ENCODE data around the gene COPA. TPM values are rescaled to one million over a fixed set of nuclear protein-coding genes. Genes with fewer than 3 reads are reported as not detected.

The COPA gene
- total and polyA plus RNA-seq, 3 experiments from 2014 or later = 121 to 139 (median 129) TPM

GRCh38 chr1:160374306-160375110 is 31.5 kb upstream of the COPA start:
- Histone ChIP-seq H3K27ac (ENCODE audit: low read depth, low read length) (no peak overlapping the region), H3K4me1 (ENCODE audit: insufficient read depth, low read length) (peaks cover 10% of the 10 kb centered on the region), H3K36me3 (ENCODE audit: insufficient read depth, low read length) (no peaks in the 10 kb centered on the region), H3K4me3 (ENCODE audit: low read length) (no peak overlapping the region), H3K9me3 (ENCODE audit: low read length) (no peaks in the 10 kb centered on the region), H3K27me3 (ENCODE audit: insufficient read depth, low read length, poor library complexity, severe bottlenecking) (no peaks in the 10 kb centered on the region)
- ChIA-PET POLR2A (interaction anchor here (0.6 kb wide), 1 partner anchor 190 kb away, joined by 3 read pairs; no protein-coding TSS in a partner anchor), CTCF (interaction anchor here (0.7 to 1.4 kb wide), 4 partner anchors 24 to 232 kb away, joined by 3 to 6 read pairs (median 4); no protein-coding TSS in a partner anchor)
- Mint-ChIP-seq H3K9me3 (no peaks in the 10 kb centered on the region), H3K36me3 (no peaks in the 10 kb centered on the region), H3K27me3 (peaks cover 0 to 6% of the 10 kb centered on the region in 2 donors), H3K4me3 (no peak overlapping the region), H3K27ac (peak overlapping the region in 2 of 8 donors; percentile 24 to 26), H3K4me1 (peaks cover 13 to 14% (median 14%) of the 10 kb centered on the region in 3 donors)
- DNase-seq = no peak

- Histone ChIP-seq H3K9me3 (ENCODE audit: low read length) (no peaks in the 10 kb centered on the region), H3K4me3 (ENCODE audit: low read length) (no peak overlapping the region), H3K27me3 (ENCODE audit: insufficient read depth, low read length, poor library complexity, severe bottlenecking) (no peaks in the 10 kb centered on the region), H3K27ac (ENCODE audit: low read depth, low read length) (no peak overlapping the region), H3K36me3 (ENCODE audit: insufficient read depth, low read length) (no peaks in the 10 kb centered on the region), H3K4me1 (ENCODE audit: insufficient read depth, low read length) (peaks cover 10% of the 10 kb centered on the region)
- Mint-ChIP-seq H3K4me1 (peaks cover 13 to 14% (median 14%) of the 10 kb centered on the region in 3 donors), H3K4me3 (no peak overlapping the region), H3K9me3 (no peaks in the 10 kb centered on the region), H3K27ac (peak overlapping the region in 1 of 8 donors; percentile 55), H3K36me3 (no peaks in the 10 kb centered on the region), H3K27me3 (peaks cover 0 to 5% of the 10 kb centered on the region in 2 donors)
- POLR2A ChIA-PET = interaction anchor here (0.7 kb wide), 1 partner anchor 112 kb away, joined by 3 read pairs; no protein-coding TSS in a partner anchor
- CTCF ChIA-PET = interaction anchor here (1.7 kb wide), 1 partner anchor 82 kb away, joined by 3 read pairs; no protein-coding TSS in a partner anchor
- no peak for DNase-seq
Observed at GRCh38 chr1:160373696-160374095, 30.6 kb upstream of the COPA start.

- Mint-ChIP-seq H3K9me3 (no peaks in the 10 kb centered on the region), H3K4me1 (peaks cover 13 to 14% (median 13%) of the 10 kb centered on the region in 3 donors), H3K4me3 (no peak overlapping the region), H3K27ac (no peak overlapping the region), H3K36me3 (no peaks in the 10 kb centered on the region), H3K27me3 (peaks cover 0 to 8% of the 10 kb centered on the region in 2 donors)
- Histone ChIP-seq H3K36me3 (ENCODE audit: insufficient read depth, low read length) (no peaks in the 10 kb centered on the region), H3K27me3 (ENCODE audit: insufficient read depth, low read length, poor library complexity, severe bottlenecking) (no peaks in the 10 kb centered on the region), H3K4me3 (ENCODE audit: low read length) (no peak overlapping the region), H3K4me1 (ENCODE audit: insufficient read depth, low read length) (peaks cover 10% of the 10 kb centered on the region), H3K9me3 (ENCODE audit: low read length) (no peaks in the 10 kb centered on the region), H3K27ac (ENCODE audit: low read depth, low read length) (no peak overlapping the region)
- no peak for DNase-seq
- ChIA-PET CTCF (interaction anchor here (1.7 kb wide), 1 partner anchor 17 kb away, joined by 7 read pairs; no protein-coding TSS in a partner anchor), POLR2A (no interaction called here)
Observed at GRCh38 chr1:160371756-160372155, 28.7 kb upstream of the COPA start.

- H3K27ac ChIP-seq (ENCODE audit: low read depth, low read length) = no peak overlapping the region
- no peak overlapping the region for H3K4me3 ChIP-seq (ENCODE audit: low read length)
- Mint-ChIP-seq H3K27me3 (peaks cover 0 to 8% of the 10 kb centered on the region in 2 donors), H3K27ac (no peak overlapping the region), H3K4me3 (no peak overlapping the region), H3K4me1 (peaks cover 8 to 10% (median 9%) of the 10 kb centered on the region in 3 donors), H3K9me3 (no peaks in the 10 kb centered on the region), H3K36me3 (no peaks in the 10 kb centered on the region)
- no peak for DNase-seq
- H3K9me3 ChIP-seq (ENCODE audit: low read length) = no peaks in the 10 kb centered on the region
- peaks cover 8% of the 10 kb centered on the region for H3K4me1 ChIP-seq (ENCODE audit: insufficient read depth, low read length)
- ChIA-PET POLR2A (no interaction called here), CTCF (interaction anchor here (1.7 kb wide), 1 partner anchor 17 kb away, joined by 7 read pairs; no protein-coding TSS in a partner anchor)
- H3K36me3 ChIP-seq (ENCODE audit: insufficient read depth, low read length) = no peaks in the 10 kb centered on the region
- H3K27me3 ChIP-seq (ENCODE audit: insufficient read depth, low read length, poor library complexity, severe bottlenecking) = no peaks in the 10 kb centered on the region
Observed at GRCh38 chr1:160371346-160371631, 28.2 kb upstream of the COPA start.

- no peak overlapping the region for H3K27ac ChIP-seq (ENCODE audit: low read depth, low read length)
- H3K9me3 ChIP-seq (ENCODE audit: low read length) = no peaks in the 10 kb centered on the region
- no peak overlapping the region for H3K27ac Mint-ChIP-seq
- H3K27me3 Mint-ChIP-seq = peaks cover 0 to 8% of the 10 kb centered on the region in 2 donors
- peaks cover 2% of the 10 kb centered on the region for H3K4me1 ChIP-seq (ENCODE audit: insufficient read depth, low read length)
- H3K27me3 ChIP-seq (ENCODE audit: insufficient read depth, low read length, poor library complexity, severe bottlenecking) = no peaks in the 10 kb centered on the region
- H3K36me3 Mint-ChIP-seq = no peaks in the 10 kb centered on the region
- no peak for DNase-seq
- ChIA-PET CTCF (interaction anchor here (1.7 kb wide), 1 partner anchor 16 kb away, joined by 7 read pairs; no protein-coding TSS in a partner anchor), POLR2A (no interaction called here)
- H3K36me3 ChIP-seq (ENCODE audit: insufficient read depth, low read length) = no peaks in the 10 kb centered on the region
- H3K4me3 Mint-ChIP-seq = no peak overlapping the region
- H3K4me1 Mint-ChIP-seq = peaks cover 3 to 4% (median 3%) of the 10 kb centered on the region in 3 donors
- no peak overlapping the region for H3K4me3 ChIP-seq (ENCODE audit: low read length)
- no peaks in the 10 kb centered on the region for H3K9me3 Mint-ChIP-seq
Observed at GRCh38 chr1:160370561-160371345, 27.7 kb upstream of the COPA start.

- DNase-seq = no peak
- Histone ChIP-seq H3K4me3 (ENCODE audit: low read length) (no peak overlapping the region), H3K27me3 (ENCODE audit: insufficient read depth, low read length, poor library complexity, severe bottlenecking) (no peaks in the 10 kb centered on the region), H3K27ac (ENCODE audit: low read depth, low read length) (no peak overlapping the region), H3K4me1 (ENCODE audit: insufficient read depth, low read length) (no peaks in the 10 kb centered on the region), H3K9me3 (ENCODE audit: low read length) (no peaks in the 10 kb centered on the region), H3K36me3 (ENCODE audit: insufficient read depth, low read length) (no peaks in the 10 kb centered on the region)
- Mint-ChIP-seq H3K27ac (no peak overlapping the region), H3K4me1 (no peaks in the 10 kb centered on the region), H3K27me3 (peaks cover 0 to 8% of the 10 kb centered on the region in 2 donors), H3K9me3 (no peaks in the 10 kb centered on the region), H3K4me3 (no peak overlapping the region), H3K36me3 (no peaks in the 10 kb centered on the region)
- POLR2A ChIA-PET = no interaction called here
- CTCF ChIA-PET = interaction anchor here (1.1 kb wide), 1 partner anchor 12 kb away, joined by 3 read pairs; no protein-coding TSS in a partner anchor
Observed at GRCh38 chr1:160369087-160369486, 26.0 kb upstream of the COPA start.

- Histone ChIP-seq H3K4me3 (ENCODE audit: low read length) (no peak overlapping the region), H3K27ac (ENCODE audit: low read depth, low read length) (no peak overlapping the region), H3K36me3 (ENCODE audit: insufficient read depth, low read length) (no peaks in the 10 kb centered on the region), H3K9me3 (ENCODE audit: low read length) (no peaks in the 10 kb centered on the region), H3K27me3 (ENCODE audit: insufficient read depth, low read length, poor library complexity, severe bottlenecking) (no peaks in the 10 kb centered on the region), H3K4me1 (ENCODE audit: insufficient read depth, low read length) (no peaks in the 10 kb centered on the region)
- ChIA-PET POLR2A (no interaction called here), CTCF (interaction anchor here (1.1 to 1.7 kb wide), 2 partner anchors 8 to 13 kb away, joined by 3 read pairs; no protein-coding TSS in a partner anchor)
- Mint-ChIP-seq H3K36me3 (no peaks in the 10 kb centered on the region), H3K9me3 (no peaks in the 10 kb centered on the region), H3K4me1 (peaks cover 0 to 5% (median 0%) of the 10 kb centered on the region in 3 donors), H3K27me3 (peaks cover 0 to 8% of the 10 kb centered on the region in 2 donors), H3K4me3 (no peak overlapping the region), H3K27ac (peak overlapping the region in 1 of 8 donors; percentile 31)
- no peak for DNase-seq
Observed at GRCh38 chr1:160367934-160368923, 25.2 kb upstream of the COPA start.
